SK-N-DZ (cell line): ENCODE measurements around the gene NT5DC2.

Experiments used
- DNase-seq: peaks from one replicate; pipeline ENCODE4 v3.0.0-alpha.2; 2015; ENCODE audit warnings: low spot score

The NT5DC2 gene

DNA sequence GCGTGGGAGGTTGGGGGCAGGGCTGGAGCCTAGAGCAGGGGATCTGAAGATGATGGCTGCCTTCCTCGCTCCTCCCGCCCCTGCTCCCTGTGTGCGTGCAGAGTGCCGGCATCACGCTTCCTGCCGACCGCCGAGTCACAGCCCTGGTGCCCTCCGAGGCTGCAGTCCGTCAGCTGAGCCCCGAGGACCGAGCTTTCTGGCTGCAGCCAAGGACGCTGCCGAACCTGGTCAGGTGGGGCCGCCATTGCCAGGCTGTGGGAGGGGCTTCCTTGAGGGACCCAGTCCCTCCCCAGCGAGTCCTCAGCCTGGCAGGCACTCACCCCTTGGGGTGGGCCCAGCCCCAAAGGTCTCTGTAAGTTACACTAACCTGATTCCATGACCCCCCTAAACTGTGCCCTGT, 20.9 kb downstream of the NT5DC2 start:
- no peak for DNase-seq

DNA sequence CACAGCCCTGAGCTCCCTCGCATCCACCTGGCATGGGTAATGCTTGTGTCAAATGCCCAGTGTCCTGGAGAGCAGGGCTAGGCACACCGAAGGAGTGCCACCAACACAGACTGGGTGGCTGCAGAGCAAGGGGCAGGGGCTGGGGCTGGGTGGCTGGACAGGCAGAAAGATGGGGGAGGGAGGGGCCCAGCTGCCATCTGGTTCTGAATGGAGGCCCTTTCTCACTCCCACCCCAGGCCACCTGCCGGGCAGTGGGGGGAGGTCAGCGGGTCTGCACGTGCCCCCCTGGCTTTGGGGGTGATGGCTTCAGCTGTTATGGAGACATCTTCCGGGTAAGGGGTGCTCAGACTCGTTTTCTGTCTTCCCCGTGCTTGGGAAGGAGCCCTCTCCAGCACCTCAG, 21.6 kb downstream of the NT5DC2 start:
- DNase-seq: no peak

DNA sequence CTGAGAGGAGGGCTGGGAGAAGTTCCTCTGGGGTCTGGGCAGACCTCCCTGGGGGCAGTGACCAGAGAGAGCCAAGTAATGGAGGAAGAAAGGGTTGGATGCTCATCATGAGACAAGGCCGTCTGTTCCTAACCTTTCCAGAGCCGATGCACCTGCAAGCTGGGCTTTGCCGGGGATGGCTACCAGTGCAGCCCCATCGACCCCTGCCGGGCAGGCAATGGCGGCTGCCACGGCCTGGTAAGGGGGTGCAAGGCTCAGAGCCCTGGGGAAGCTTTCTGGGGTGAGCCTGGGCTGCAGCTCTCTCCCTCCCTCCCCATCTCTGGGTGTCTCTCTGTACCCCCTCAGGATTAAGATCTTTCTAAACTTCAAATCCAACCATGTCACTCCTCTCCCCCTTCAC, 22.1 kb downstream of the NT5DC2 start:
- DNase-seq: no peak

DNA sequence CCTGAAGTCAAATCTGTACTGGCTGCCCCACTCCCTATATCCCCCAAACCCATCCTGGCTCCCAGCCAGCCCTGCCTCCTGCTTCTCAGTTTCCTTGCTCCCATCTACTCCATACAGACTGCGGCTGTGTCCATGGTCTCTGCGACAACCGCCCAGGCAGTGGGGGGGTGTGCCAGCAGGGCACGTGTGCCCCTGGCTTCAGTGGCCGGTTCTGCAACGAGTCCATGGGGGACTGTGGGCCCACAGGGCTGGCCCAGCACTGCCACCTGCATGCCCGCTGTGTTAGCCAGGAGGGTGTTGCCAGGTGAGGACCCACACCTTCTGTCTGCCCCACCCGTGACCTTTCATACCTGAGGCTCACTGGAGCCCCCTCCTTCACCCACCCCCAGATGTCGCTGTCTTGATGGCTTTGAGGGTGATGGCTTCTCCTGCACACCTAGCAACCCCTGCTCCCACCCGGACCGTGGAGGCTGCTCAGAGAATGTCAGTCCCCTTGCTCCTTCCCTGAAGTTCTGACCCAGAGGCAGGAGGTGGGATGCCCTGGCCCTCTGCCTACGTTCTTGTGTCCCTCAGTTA, 23.8 kb downstream of the NT5DC2 start:
- no peak for DNase-seq

DNA sequence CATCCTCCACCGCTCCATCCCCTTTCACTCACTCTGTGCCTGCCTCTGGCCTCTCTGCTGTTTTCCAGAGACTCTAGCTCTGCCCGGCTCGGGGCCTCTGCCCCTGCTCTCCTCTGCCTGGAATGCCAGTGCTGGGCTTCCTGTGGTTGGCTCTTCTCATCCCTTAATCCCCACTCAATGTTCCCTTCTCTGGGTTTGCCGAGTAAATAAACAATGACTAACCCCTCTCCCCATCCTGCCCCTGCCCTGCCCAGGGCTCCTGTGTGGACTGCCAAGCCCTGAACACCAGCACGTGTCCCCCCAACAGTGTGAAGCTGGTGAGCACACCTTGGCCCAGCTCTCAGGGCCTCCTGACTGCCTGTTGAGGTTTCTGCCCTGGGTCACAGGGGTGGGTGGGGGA, 26.3 kb downstream of the NT5DC2 start:
- no peak for DNase-seq

DNA sequence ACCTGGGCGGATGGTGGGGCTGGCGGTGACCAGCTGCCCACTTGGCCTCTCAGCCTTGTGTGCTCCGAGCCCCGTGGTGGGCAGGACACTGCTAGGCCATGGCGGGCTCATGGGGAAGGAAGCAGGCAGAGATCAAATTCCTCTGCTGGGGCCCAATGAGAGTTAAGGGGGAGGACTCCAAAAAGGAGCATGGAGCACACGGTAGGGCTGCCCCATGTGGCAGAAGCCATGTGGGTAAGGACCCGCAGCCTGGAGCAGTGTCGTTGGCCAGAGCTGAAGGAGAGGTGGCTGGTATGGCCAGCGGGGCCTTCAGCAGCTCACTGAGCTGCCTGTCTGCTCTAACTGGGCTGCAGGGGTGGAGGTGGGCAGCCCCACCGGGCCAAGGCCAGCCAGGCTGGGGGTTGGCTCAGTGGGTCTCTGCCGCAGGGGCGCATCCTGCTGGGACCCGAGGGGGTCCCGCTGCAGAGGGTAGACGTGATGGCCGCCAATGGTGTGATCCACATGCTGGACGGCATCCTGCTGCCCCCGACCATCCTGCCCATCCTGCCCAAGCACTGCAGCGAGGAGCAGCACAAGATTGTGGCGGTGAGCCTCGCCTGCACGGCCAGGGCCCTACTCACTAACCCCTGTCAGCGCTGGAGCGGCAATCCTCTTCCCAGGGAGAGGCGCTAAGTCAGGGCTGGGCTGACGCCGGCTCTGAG, 27.2 kb downstream of the NT5DC2 start:
- DNase-seq: no peak

DNA sequence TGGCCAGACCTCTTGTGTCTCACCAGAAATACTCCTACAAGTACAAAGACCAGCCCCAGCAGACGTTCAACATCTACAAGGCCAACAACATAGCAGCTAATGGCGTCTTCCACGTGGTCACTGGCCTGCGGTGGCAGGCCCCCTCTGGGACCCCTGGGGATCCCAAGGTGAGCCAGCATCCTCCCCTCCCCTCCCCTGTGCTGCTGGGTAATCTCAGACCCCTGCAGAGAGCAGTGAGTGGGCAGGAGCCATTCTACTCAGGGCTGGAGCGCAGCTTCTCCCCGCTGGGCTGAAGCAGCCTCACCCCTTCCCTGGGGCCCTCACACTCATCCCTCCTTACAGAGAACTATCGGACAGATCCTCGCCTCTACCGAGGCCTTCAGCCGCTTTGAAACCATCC, 28.7 kb downstream of the NT5DC2 start:
- no peak for DNase-seq

DNA sequence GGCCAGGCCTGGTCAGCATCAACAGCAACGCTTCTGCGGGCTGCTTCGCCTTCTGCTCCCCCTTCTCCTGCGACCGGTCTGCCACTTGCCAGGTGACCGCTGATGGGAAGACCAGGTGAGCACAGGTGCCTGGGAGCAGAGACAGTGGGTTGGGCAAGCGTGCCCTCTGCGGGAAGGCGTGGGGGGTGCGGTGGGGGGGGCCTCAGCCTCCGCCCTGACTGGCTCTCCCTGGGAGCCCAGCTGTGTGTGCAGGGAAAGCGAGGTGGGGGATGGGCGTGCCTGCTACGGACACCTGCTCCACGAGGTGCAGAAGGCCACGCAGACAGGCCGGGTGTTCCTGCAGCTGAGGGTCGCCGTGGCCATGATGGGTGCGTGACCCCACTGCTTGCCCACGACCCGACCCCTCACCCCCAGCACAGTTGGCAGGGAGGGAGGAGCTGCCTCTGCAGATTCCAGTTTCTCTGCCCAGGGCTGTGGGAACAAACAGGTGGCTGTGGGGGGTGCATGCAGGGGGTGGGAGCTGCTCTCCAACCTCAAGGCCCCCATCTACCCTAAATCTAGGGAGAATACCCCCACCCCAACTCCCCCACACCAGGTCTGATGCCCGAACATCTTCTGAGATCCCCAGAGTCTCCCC, 29.8 kb downstream of the NT5DC2 start:
- no peak for DNase-seq

DNA sequence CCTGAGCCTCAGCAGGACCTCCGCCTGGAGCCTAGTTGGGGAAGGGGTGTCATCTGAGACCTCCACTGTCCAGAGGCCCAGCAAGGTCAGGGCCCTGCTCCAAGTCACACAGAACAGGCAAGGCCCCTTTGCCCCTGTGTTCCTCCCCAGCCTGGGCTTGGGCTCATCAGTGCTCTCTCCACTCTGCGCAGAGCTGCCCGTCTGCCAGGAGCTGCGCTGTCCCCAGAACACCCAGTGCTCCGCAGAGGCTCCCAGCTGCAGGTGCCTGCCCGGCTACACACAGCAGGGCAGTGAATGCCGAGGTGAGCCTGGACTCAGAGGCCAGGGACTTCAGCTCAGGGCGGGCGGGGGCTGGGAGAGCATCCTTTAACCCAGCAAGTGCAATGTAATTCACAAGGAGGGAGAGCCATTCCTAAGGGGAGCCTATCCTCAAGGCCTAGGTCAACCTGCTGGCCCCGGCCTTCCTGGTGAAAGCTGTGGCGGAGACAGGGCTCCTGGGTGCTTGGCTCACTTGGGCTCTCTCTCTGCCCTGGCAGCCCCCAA, 30.8 kb downstream of the NT5DC2 start:
- DNase-seq: peak; percentile 29

DNA sequence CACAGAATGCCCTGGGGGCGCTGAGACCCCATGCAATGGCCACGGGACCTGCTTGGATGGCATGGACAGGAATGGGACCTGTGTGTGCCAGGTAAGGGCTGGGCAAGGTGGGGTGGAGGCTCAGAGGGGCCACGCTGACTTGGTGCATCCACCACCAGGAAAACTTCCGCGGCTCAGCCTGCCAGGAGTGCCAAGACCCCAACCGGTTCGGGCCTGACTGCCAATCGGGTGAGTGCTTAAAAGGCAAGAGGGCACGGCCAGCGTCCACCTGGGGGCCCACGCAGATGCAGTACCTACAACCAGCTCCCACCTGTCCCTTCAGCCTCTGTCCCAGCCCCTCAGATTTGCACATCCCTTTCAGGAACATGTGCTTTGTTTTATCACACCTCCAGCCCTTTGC, 31.7 kb downstream of the NT5DC2 start:
- DNase-seq: no peak

DNA sequence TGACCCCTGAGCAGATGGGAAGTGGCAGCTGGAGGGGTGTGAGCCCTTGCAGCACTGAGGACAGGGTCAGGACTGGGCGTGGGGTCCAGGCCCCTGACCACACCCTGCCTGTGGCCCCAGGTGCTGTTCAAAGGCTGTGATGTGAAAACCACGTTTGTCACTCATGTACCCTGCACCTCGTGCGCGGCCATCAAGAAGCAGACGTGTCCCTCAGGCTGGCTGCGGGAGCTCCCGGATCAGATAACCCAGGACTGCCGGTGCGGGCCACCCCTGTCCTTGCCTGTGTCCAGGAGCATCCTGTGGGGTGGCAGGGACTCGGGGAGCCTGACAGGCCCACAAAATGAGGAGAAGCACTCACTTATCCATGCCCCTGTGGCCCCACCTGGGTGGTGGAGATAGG, 32.6 kb downstream of the NT5DC2 start:
- no peak for DNase-seq

DNA sequence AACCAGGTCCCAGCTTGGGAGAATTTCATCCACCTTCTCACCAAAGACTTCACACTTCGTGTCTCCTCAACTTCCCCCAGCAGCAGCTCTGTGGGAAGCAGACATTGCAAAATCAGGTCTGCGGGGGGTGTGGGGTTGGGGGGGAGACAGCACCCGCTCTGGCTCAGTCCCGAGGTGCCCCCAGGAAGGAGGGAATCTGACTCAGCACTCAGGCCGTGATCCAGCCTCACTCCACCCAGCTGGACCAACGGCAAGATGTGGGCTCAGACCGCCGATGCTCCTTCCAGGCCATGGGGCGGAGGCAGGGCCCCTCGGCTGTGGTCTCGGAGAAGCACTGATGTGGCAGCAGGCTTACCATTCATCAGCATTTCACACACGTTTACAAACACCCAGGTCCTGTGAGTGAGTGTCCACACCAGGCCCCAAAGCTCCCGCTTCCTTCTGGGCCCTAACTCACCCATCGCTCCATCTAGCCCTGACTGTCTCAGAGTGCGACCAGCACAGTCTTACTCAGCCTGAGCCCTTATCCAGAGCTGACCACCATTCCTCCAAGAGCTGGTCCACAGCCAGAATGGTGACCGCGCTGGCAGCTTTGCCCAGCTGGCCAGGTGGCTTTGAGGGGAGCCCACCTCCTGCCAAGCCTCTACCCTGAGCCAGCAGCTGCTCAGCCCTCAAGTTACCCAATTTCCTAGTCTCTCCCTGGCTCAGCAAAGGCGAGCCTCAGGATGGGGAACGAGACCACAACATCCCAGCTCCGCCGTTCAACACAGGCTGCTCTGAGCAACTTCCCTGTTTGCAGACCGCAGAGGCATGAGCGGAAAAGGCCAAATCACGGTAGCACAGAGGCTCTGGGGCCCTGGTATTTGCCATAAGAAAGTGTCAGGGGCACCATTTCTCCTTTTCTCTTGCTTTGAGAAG, 35.3 kb downstream of the NT5DC2 start:
- DNase-seq: no peak

DNA sequence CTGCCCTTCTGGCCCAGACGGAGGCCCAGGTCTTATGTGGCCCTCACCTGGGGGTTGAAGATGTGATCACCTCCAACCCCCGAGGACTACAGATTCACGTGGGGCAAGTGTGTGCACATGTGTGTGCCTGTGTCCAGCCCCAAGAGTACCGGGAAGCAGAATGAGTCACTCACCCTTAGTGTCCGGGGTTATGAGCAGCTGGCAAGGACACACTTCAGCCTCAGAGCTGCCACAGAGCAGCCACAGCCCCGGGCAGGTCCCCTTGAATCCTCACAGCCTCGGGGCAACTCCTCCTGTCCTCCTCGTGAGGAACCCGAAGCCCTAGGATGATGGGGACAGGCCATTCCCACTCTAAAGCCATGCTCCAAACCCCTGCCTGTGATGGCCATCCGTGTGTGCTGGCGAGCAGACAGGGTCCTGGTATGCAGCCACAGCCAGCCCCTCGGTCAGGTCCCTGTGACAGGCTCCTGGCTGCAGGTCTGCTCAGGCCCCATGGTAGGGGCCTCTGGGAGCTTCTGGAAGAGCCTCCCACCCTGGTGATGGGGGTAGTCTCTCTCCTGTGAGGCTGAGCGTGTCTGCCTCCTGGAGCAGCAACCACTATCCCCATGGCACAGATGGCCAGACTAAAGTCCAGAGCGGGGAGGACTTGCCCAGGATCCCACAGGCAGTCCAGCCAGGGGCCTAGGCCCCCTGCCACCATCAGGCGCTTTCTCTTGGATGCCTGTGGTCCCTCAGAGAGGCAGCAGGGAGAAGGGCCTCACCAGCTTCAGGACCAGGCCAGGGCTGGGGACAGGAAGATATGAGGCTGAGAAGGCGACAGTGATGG, 37.7 kb downstream of the NT5DC2 start:
- no peak for DNase-seq

DNA sequence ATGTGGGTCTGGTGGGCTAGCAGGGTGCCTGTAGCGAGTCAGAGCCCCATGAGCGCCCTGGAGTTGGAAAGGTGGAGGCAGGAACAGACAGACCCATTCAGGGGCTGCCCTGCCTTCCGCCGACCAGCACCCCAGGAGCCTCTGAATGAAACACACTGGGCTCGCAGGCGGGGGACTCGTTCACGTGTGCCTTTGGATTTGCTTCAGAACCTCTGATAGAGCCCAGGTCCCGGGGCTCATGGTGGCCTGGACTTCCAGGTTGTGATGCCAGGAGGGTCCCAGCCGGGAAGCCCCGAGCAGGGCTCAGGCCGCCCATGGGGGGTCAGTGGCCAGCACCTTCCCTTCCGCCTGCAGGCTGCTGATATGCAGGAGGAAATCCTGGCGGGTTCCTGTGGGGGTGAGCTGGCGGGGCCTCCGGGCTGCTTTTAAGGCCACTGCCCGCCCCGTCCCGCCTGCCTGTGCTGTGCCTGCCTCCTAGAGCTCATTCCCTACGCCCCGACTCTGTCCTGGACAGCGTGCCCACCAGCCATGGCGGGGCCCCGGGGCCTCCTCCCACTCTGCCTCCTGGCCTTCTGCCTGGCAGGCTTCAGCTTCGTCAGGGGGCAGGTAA, 38.7 kb downstream of the NT5DC2 start, which contains the start of gene STAB1:
Gene STAB1, plus strand, starts transcription at position 453 of the 610 bp plus-strand sequence. Its CDS starts 76 bp downstream, at position 529.
- DNase-seq: no peak

DNA sequence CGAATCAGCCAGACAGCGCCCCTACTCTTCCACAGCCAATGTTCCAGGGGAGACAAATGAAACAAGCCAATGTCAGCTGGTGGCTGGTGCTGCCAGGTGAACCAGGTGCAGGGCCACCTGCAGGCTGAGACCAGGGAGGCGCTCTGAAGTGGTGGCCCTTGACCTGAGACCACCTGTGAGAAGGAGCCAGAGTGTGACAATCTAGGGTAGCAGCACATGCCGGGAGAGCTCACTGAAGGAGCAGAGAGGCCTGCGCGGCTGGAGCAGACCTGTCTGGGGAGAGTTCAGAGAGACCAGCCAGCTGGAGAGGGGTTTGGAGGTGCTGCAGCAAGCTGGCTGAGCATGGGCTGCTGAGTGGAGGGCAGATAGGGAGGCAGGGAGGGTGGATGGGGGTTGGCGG, 39.2 kb downstream of the NT5DC2 start:
- no peak for DNase-seq

DNA sequence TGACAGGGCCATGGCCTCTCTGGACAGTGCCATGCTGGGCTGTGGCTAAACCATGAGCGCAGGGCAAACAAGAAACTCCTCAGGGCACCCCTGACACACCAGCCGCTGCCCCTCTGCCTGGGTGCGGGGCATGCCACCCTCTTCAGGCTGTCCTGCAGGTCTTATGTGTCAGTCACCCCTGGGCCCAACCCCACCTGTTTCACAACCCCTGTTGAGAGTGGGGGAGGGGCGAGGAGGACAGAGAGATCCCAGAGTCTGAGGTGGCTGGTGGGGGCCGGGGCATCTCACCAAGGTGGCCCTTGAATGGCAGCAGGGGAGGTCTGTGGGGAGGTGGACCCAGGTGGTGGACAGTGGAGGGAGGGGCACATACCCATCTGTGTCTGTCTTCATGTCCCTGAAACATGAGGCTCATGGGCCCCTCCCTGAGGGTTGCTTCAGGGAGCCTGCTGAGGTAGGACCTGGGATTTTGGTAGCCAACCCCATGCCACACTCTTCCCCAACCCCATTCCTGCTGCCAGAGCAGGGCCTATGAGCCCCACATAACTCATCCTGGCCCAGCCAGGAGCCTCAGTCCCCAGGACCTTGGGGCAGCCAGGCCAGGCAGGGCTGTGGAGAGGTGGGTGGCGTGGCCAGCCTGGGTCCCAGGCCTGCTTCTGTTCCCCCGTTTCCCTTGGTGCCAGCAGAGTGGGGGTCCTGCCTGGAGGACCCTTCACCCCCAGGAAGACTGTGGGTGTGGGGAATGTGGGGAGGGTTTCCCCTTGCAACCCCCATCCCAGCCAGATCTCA, 40.2 kb downstream of the NT5DC2 start:
- no peak for DNase-seq

DNA sequence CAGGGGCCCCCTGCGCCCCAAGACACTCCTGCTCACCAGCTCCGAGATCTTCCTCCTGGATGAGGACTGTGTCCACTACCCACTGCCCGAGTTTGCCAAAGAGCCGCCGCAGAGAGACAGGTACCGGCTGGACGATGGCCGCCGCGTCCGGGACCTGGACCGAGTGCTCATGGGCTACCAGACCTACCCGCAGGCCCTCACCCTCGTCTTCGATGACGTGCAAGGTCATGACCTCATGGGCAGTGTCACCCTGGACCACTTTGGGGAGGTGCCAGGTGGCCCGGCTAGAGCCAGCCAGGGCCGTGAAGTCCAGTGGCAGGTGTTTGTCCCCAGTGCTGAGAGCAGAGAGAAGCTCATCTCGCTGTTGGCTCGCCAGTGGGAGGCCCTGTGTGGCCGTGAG, 41.6 kb downstream of the NT5DC2 start:
- no peak for DNase-seq

DNA sequence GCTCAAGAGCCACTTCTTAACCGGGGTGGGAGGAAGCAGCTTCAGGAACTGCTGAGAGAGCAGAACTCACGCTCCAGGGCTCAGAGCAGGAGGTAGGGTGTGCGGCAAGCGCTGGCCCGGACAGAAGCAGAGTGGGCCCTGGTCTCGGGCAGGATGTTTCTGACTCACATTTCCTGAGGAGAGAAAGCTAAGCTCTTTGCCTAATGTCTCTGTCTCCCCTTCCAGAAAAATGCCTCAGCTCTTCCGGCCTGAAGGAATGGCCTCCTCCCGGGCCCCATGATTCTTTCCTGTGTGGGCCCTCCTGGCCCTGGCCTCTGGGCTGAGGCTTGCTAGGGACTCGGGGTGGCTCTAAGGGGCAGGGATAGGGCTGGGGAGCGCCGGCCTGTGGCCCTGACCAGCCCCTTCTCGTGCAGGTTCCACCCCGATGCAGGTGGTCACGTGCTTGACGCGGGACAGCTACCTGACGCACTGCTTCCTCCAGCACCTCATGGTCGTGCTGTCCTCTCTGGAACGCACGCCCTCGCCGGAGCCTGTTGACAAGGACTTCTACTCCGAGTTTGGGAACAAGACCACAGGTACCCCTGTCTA, 42.6 kb downstream of the NT5DC2 start:
- no peak for DNase-seq
